IMR-90 (cell line): Measurements from ENCODE around the gene EHBP1L1. TPM values are rescaled to one million over a fixed set of nuclear protein-coding genes. Genes with fewer than 3 reads are reported as not detected.

Experiments used
- ATAC-seq: fragments of 200-7000 bp; cut with Tn5 transposase; 2 replicates; pipeline ENCODE4 v1.9.1; 2020; ENCODE audit warnings: low read depth, mild to moderate bottlenecking, moderate library complexity
- BruUV-seq: library from RNA; stranded (reverse); fragments of 400-500 nt; replicated peaks from 2 replicates; lab custom pipeline; 2021; lab: Mats Ljungman, UMichigan
- CTCF ChIA-PET: fragments of 300-600 bp; formaldehyde crosslinking; extraction: SDS; loops from one replicate; lab custom pipeline; 2021; ENCODE audit warnings: antibody characterized with exemption; lab: Yijun Ruan, JAX
- POLR2A ChIA-PET: fragments of 300-600 bp; sonication (Branson Sonifier 250); formaldehyde crosslinking; loops from one replicate; lab custom pipeline; 2022; ENCODE audit warnings: antibody characterized with exemption; ENCODE audit not compliant: unreplicated experiment; lab: Charles Lee
- DNase-seq: peaks from one replicate; pipeline ENCODE4 v3.0.0; 2013
- H2AFZ ChIP-seq: replicated peaks from 2 replicates; pipeline ENCODE3; 2013; ENCODE audit warnings: low read length, mild to moderate bottlenecking; ENCODE audit not compliant: poor library complexity
- H2AK5ac ChIP-seq: 2 replicates; pipeline ENCODE4 v1.6.1; 2013; ENCODE audit warnings: low read depth, low read length, inconsistent platforms
- H2AK9ac ChIP-seq: replicated peaks from 2 replicates; pipeline ENCODE3; 2013; ENCODE audit warnings: mild to moderate bottlenecking, low read depth, low read length, moderate library complexity; ENCODE audit not compliant: poor library complexity
- H2BK120ac ChIP-seq: 2 replicates; pipeline ENCODE4 v1.6.1; 2013; ENCODE audit warnings: low read depth, low read length, inconsistent platforms
- H2BK15ac ChIP-seq: 3 replicates; pipeline ENCODE4 v1.6.1; 2013; ENCODE audit warnings: low read depth, low read length, inconsistent platforms
- H2BK20ac ChIP-seq: 2 replicates; pipeline ENCODE4 v1.6.1; 2013; ENCODE audit warnings: low read depth, mild to moderate bottlenecking, inconsistent platforms, low read length, moderate library complexity
- H2BK5ac ChIP-seq: 2 replicates; pipeline ENCODE4 v1.6.1; 2013; ENCODE audit warnings: mild to moderate bottlenecking, low read depth, low read length, inconsistent platforms; ENCODE audit not compliant: poor library complexity, severe bottlenecking
- H3K14ac ChIP-seq: replicated peaks from 2 replicates; pipeline ENCODE4 v1.6.1; 2013; ENCODE audit warnings: low read depth, low read length, inconsistent platforms
- H3K18ac ChIP-seq: 2 replicates; pipeline ENCODE4 v1.6.1; 2013; ENCODE audit warnings: low read depth, low read length, control low read depth
- H3K23ac ChIP-seq: 2 replicates; pipeline ENCODE4 v1.6.1; 2013; ENCODE audit warnings: low read depth, low read length, inconsistent platforms
- H3K27ac ChIP-seq: 2 replicates; pipeline ENCODE4 v1.5.1; 2013; ENCODE audit warnings: mild to moderate bottlenecking, control low read depth, low read length; ENCODE audit not compliant: insufficient read depth
- H3K27me3 ChIP-seq: 2 replicates; pipeline ENCODE4 v1.6.1; 2013; ENCODE audit warnings: low read length; ENCODE audit not compliant: control insufficient read depth, insufficient read depth
- H3K36me3 ChIP-seq: 2 replicates; pipeline ENCODE4 v1.6.1; 2013; ENCODE audit warnings: low read length, mixed read lengths; ENCODE audit not compliant: control insufficient read depth, insufficient read depth
- H3K4ac ChIP-seq: 2 replicates; pipeline ENCODE4 v1.6.1; 2013; ENCODE audit warnings: low read depth, low read length, inconsistent platforms
- H3K4me1 ChIP-seq: 2 replicates; pipeline ENCODE4 v1.6.1; 2013; ENCODE audit warnings: low read length, mixed read lengths; ENCODE audit not compliant: control insufficient read depth, insufficient read depth
- H3K4me2 ChIP-seq: 2 replicates; pipeline ENCODE4 v1.6.1; 2013; ENCODE audit warnings: low read depth, mild to moderate bottlenecking, control low read depth, low read length, moderate library complexity
- H3K4me3 ChIP-seq: 2 replicates; pipeline ENCODE4 v1.5.1; 2013; ENCODE audit warnings: low read depth, mild to moderate bottlenecking, control low read depth, low read length, moderate library complexity; ENCODE audit not compliant: insufficient read depth
- H3K56ac ChIP-seq: 2 replicates; pipeline ENCODE4 v1.6.1; 2013; ENCODE audit warnings: low read length, inconsistent platforms; ENCODE audit not compliant: insufficient read depth; ENCODE audit errors: extremely low read depth
- H3K79me1 ChIP-seq, 2 experiments: 2 replicates each; pipeline ENCODE4 v1.6.1; 2013; ENCODE audit warnings: low read length in 2 of 2, inconsistent platforms in 1 of 2, low read depth in 1 of 2
- H3K9ac ChIP-seq: 2 replicates; pipeline ENCODE4 v1.6.1; 2013; ENCODE audit warnings: low read depth, low read length, control low read depth
- H3K9me1 ChIP-seq: 2 replicates; pipeline ENCODE4 v1.6.1; 2013; ENCODE audit warnings: low read length, inconsistent platforms; ENCODE audit not compliant: insufficient read depth
- H3K9me3 ChIP-seq: 2 replicates; pipeline ENCODE4 v1.6.1; 2013; ENCODE audit warnings: low read length; ENCODE audit not compliant: control insufficient read depth, insufficient read depth
- H4K20me1 ChIP-seq: 2 replicates; pipeline ENCODE4 v1.6.1; 2013; ENCODE audit warnings: low read length, inconsistent platforms; ENCODE audit not compliant: insufficient read depth
- H4K5ac ChIP-seq: 2 replicates; pipeline ENCODE4 v1.6.1; 2013; ENCODE audit warnings: mild to moderate bottlenecking, low read depth, low read length, control low read depth
- H4K8ac ChIP-seq, 2 experiments: 2 replicates each; pipeline ENCODE4 v1.6.1; 2013; ENCODE audit warnings: low read depth in 2 of 2, low read length in 2 of 2, control low read depth in 1 of 2, inconsistent platforms in 1 of 2
- H4K91ac ChIP-seq: 2 replicates; pipeline ENCODE4 v1.6.1; 2013; ENCODE audit warnings: low read depth, low read length, inconsistent platforms; ENCODE audit not compliant: insufficient read depth
- MAZ ChIP-seq: IDR thresholded peaks from 2 replicates; pipeline ENCODE4 v1.6.1; 2012; ENCODE audit warnings: low read depth, mild to moderate bottlenecking, low read length, improper control_type of control experiment, moderate library complexity, borderline replicate concordance
- RCOR1 ChIP-seq: IDR thresholded peaks from 2 replicates; pipeline ENCODE4 v1.6.1; 2012; ENCODE audit warnings: mild to moderate bottlenecking, low read length, improper control_type of control experiment; ENCODE audit not compliant: insufficient replicate concordance
- WGBS, 2 experiments: methylation state at CpG; one replicate each; pipeline versions ENCODE4 v1.1.5 to v1.1.7; 2013; ENCODE audit warnings: missing lambda C conversion rate in 2 of 2; ENCODE audit not compliant: insufficient read length in 1 of 2; ENCODE audit errors: extremely low coverage in 2 of 2; 5-methylcytosine and 5-hydroxymethylcytosine counted together
- dilution Hi-C: fragments of 300-500 bp; cut with HindIII; formaldehyde crosslinking; loops from one replicate; pipeline ENCODE4 v1.14.3; 2018; ENCODE audit warnings: low sequenced_read_pairs; ENCODE audit not compliant: unreplicated experiment
- in situ Hi-C: fragments of 300-500 bp; cut with MboI; formaldehyde crosslinking; loops from 3 replicates; pipeline ENCODE4 v1.14.3; 2019; ENCODE audit warnings: low sequenced_read_pairs, inconsistent platforms, mixed read lengths
- intact Hi-C: fragments of 100-400 bp; cut with micrococcal nuclease; formaldehyde crosslinking; loops from 2 replicates; pipeline ENCODE4 v1.10.0; 2022
- polyA plus RNA-seq, 3 experiments: library from polyadenylated mRNA; depleted of rRNA; stranded (reverse); fragments of >200 nt; gene quantifications; 2 replicates each; pipeline ENCODE4 v1.2.3, GENCODE V29; 2012; ENCODE audit warnings: low replicate concordance in 1 of 3
- total RNA-seq: library from RNA; depleted of rRNA; stranded (reverse); fragments of >200 nt; gene quantifications from 2 replicates; pipeline ENCODE4 v1.2.3, GENCODE V29; 2012

The EHBP1L1 gene
- total and polyA plus RNA-seq, 2 of the 4 experiments (the other 2 are of a cell fraction): 10.0 to 27.4 TPM

- 84% methylated on average over 3 of the region's 5 CpGs; no CpG with 5 or more reads in 1 of the 2 experiments for WGBS, 2 experiments
- Histone ChIP-seq H2AK9ac (no peak overlapping the region), H3K14ac (no peak overlapping the region), H3K9me1 (0 out of 2 replicates have a peak, but pooled peaks cover 14% of the 10 kb centered on the region), H3K18ac (no peak overlapping the region), H3K9ac (no peak overlapping the region), H4K5ac (no peak overlapping the region), H4K20me1 (peaks cover 40% of the 10 kb centered on the region), H3K56ac (no peak overlapping the region), H3K27ac (no peak overlapping the region), H4K8ac (no peak overlapping the region), H3K9me3 (no peaks in the 10 kb centered on the region), H3K36me3 (peaks cover 26% of the 10 kb centered on the region), H2AK5ac (no peak overlapping the region), H3K23ac (no peak overlapping the region), H2BK5ac (no peak overlapping the region), H4K91ac (no peak overlapping the region), H3K79me1 (peaks cover 13 to 78% of the 10 kb centered on the region in 2 experiments), H3K4me1 (peaks cover 21% of the 10 kb centered on the region), H3K4me3 (no peak overlapping the region), H2BK15ac (no peak overlapping the region), H2BK20ac (no peak overlapping the region), H2BK120ac (no peak overlapping the region), H2AFZ (no peak overlapping the region), H3K27me3 (no peaks in the 10 kb centered on the region), H3K4me2 (no peak overlapping the region), H3K4ac (no peak overlapping the region)
- no peak for DNase-seq
- POLR2A ChIA-PET: interaction anchor here (0.6 kb wide), 1 partner anchor 187 kb away, joined by 3 read pairs; the partner anchor contains the start of gene NEAT1
- intact Hi-C loops (loop anchor here (5.0 kb wide), 1 partner anchor 37 kb away; the partner anchor contains the start of genes FAM89B and ZNRD2), in situ Hi-C loops (no loop called here), dilution Hi-C loops (no loop called here)
- no peak for TF ChIP-seq MAZ
- no peak for TF ChIP-seq RCOR1
- CTCF ChIA-PET: no interaction called here
- no peak for ATAC-seq
- BruUV-seq: no TSS peak
Measured at GRCh38 chr11:65609665-65610064, 33.8 kb downstream of the EHBP1L1 start.
